Kidney epithelial cell (primary cell): Measurements from ENCODE around the gene RTP5. TPM values are rescaled to one million over a fixed set of nuclear protein-coding genes. Genes with fewer than 3 reads are reported as not detected.

ENCODE experiments used
- DNase-seq: peaks from one replicate; pipeline ENCODE4 v3.0.0-alpha.2; 2010; ENCODE audit warnings: low read depth
- H3K27me3 ChIP-seq: 2 replicates; pipeline ENCODE4 v1.6.0; 2011; ENCODE audit warnings: low read length; ENCODE audit not compliant: control insufficient read depth, insufficient read depth
- H3K36me3 ChIP-seq: 2 replicates; pipeline ENCODE4 v1.5.1; 2011; ENCODE audit warnings: low read length; ENCODE audit not compliant: control insufficient read depth, insufficient read depth
- H3K4me3 ChIP-seq: 2 replicates; pipeline ENCODE4 v1.5.1; 2011; ENCODE audit warnings: low read depth, mild to moderate bottlenecking, control low read depth, low read length
- total RNA-seq: library from RNA; depleted of rRNA; stranded (reverse); fragments of >200 nt; gene quantifications from 2 replicates; pipeline ENCODE4 v1.2.3, GENCODE V29; 2015
- TF ChIP-seq, protein P1 (sequence below): IDR thresholded peaks from 2 replicates; pipeline ENCODE4 v1.5.1; 2011; ENCODE audit warnings: mild to moderate bottlenecking, moderate library complexity, low read length, control low read depth, inconsistent platforms; ENCODE audit not compliant: insufficient read depth, poor library complexity, severe bottlenecking

RTP5 gene
- total RNA-seq, 1 donor from 2014 or later = not detected

- no peak for DNase-seq
- Histone ChIP-seq H3K4me3 (no peak overlapping the region), H3K36me3 (no peaks in the 10 kb centered on the region), H3K27me3 (peaks cover 8% of the 10 kb centered on the region)
- TF ChIP-seq, protein P1, sequence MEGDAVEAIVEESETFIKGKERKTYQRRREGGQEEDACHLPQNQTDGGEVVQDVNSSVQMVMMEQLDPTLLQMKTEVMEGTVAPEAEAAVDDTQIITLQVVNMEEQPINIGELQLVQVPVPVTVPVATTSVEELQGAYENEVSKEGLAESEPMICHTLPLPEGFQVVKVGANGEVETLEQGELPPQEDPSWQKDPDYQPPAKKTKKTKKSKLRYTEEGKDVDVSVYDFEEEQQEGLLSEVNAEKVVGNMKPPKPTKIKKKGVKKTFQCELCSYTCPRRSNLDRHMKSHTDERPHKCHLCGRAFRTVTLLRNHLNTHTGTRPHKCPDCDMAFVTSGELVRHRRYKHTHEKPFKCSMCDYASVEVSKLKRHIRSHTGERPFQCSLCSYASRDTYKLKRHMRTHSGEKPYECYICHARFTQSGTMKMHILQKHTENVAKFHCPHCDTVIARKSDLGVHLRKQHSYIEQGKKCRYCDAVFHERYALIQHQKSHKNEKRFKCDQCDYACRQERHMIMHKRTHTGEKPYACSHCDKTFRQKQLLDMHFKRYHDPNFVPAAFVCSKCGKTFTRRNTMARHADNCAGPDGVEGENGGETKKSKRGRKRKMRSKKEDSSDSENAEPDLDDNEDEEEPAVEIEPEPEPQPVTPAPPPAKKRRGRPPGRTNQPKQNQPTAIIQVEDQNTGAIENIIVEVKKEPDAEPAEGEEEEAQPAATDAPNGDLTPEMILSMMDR = no peak
Measured at GRCh38 chr2:241836292-241836691, 33.2 kb upstream of the RTP5 start.

GRCh38 chr2:241837197-241837965, 32.1 kb upstream of the RTP5 start:
- no peak for DNase-seq
- TF ChIP-seq, protein P1 = no peak
- H3K4me3 ChIP-seq = no peak overlapping the region
- peaks cover 8% of the 10 kb centered on the region for H3K27me3 ChIP-seq
- H3K36me3 ChIP-seq = no peaks in the 10 kb centered on the region

DNA sequence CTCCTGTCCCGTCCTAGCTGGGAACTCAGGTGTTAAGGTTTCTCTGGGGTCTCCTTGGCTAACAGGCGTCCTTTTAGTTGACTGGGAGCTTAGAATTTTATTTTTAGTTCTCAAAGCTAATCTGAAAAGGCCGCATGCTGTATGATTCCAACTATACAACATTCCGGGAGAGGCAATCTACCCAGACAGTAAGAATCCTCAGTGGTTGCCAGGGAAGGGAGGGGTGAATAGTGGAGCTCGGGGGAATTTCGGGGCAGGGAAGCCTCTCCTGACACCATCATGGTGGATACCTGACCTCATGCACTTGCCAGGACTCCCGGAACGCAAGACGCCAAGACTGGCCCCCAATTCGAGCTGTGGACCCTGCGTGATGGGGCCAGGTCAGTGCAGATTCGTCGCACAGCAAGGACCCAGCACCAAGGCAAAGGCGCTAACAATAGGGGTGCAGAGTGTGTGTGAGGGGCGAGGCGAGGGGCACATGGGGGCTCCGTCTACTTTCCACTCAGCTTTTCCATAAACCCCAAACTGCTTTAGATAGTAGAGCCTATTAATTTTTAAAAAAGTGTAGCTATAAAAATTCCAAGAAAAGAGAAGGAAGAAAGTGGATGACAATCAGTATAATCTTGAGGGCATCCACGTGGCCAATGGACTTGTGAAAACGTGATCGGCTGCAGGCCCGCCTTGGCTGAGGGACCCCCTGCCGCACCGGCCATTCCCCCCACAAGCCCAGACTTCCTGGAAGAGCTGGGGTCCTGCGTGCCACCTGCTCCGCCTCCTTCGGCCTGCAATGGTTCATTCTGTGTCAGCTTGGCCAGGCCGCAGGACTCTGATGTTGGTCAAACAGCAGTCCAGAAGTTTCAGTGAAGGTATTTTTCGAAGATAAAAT, 28.1 kb upstream of the RTP5 start:
- Histone ChIP-seq H3K4me3 (no peak overlapping the region), H3K36me3 (no peaks in the 10 kb centered on the region), H3K27me3 (peaks cover 29% of the 10 kb centered on the region)
- TF ChIP-seq, protein P1 = no peak
- no peak for DNase-seq

- DNase-seq = no peak
- H3K27me3 ChIP-seq = peaks cover 29% of the 10 kb centered on the region
- TF ChIP-seq, protein P1 = no peak
- H3K4me3 ChIP-seq = no peak overlapping the region
- no peaks in the 10 kb centered on the region for H3K36me3 ChIP-seq
Measured at GRCh38 chr2:241842067-241842415, 27.5 kb upstream of the RTP5 start.

GRCh38 chr2:241842620-241843211, 26.8 kb upstream of the RTP5 start:
- Histone ChIP-seq H3K27me3 (peaks cover 24% of the 10 kb centered on the region), H3K4me3 (no peak overlapping the region), H3K36me3 (no peaks in the 10 kb centered on the region)
- TF ChIP-seq, protein P1 = no peak
- no peak for DNase-seq
